ENCODE measurements around the gene SERPINB8. TPM values are rescaled to one million over a fixed set of nuclear protein-coding genes. Genes with fewer than 3 reads are reported as not detected.

Gene SERPINB8
- total RNA-seq, 2 experiments from 2014 or later: 1.5 to 2.5 TPM

- DNase-seq (ENCODE audit: low spot score): peak; percentile 35
- Histone ChIP-seq H3K9me3 (ENCODE audit: low read length) (no peaks in the 10 kb centered on the region), H3K27ac (ENCODE audit: low read depth, low read length, poor library complexity, severe bottlenecking) (no peak overlapping the region), H3K36me3 (ENCODE audit: insufficient read depth, low read length) (no peaks in the 10 kb centered on the region), H4K20me1 (ENCODE audit: insufficient read depth, low read length) (no peaks in the 10 kb centered on the region), H3K79me2 (ENCODE audit: insufficient read depth, low read depth, low read length) (no peaks in the 10 kb centered on the region), H3K4me1 (ENCODE audit: insufficient read depth, low read length, poor library complexity, severe bottlenecking) (no peaks in the 10 kb centered on the region), H3K4me3 (ENCODE audit: low read depth, low read length, poor library complexity, severe bottlenecking) (no peak overlapping the region), H2AFZ (ENCODE audit: low read length) (no peak overlapping the region), H3K4me2 (ENCODE audit: low read length) (no peak overlapping the region), H3K9me2 (ENCODE audit: insufficient read depth, low read length) (no peaks in the 10 kb centered on the region)
- BruUV-seq (replicated peaks): no TSS peak
- POLR2A ChIA-PET: no interaction called here
- TF ChIP-seq EZH2phosphoT487 (IDR thresholded peaks at IDR 0.05; ENCODE audit: borderline replicate concordance, low read depth, low read length) (no peak), CTCF (conservative IDR thresholded peaks at IDR 0.05; ENCODE audit: low read length) (peak; percentile 73)
- CTCF ChIA-PET (ENCODE audit: unreplicated experiment): no interaction called here
- intact Hi-C loops (cut with micrococcal nuclease; ENCODE audit: unreplicated experiment): no loop called here
These were observed 68.0 kb downstream of the SERPINB8 start for GRCh38 chr18:64037812-64038414.

Other genes with a start within 250 kb of the SERPINB8 start
- not detected in 2 replicates for gene SERPINB7, start 194.7 kb upstream of the SERPINB8 start, total RNA-seq (2014; rRNA removed; shearing (Covaris generic))
- not detected in 2 replicates for gene SERPINB7, start 194.7 kb upstream of the SERPINB8 start, total RNA-seq (2022)
- gene SERPINB2, start 82.4 kb upstream of the SERPINB8 start, total RNA-seq (2014; rRNA removed; shearing (Covaris generic)): not detected in 2 replicates
- not detected in 2 replicates for gene SERPINB2, start 82.4 kb upstream of the SERPINB8 start, total RNA-seq (2022)
- gene SERPINB10, start 62.1 kb upstream of the SERPINB8 start, total RNA-seq (2014; rRNA removed; shearing (Covaris generic)): not detected in 2 replicates
- gene SERPINB10, start 62.1 kb upstream of the SERPINB8 start, total RNA-seq (2022): not detected in 2 replicates
- gene HMSD, start 20.8 kb upstream of the SERPINB8 start, total RNA-seq (2014; rRNA removed; shearing (Covaris generic)): not detected in 2 replicates
- gene HMSD, start 20.8 kb upstream of the SERPINB8 start, total RNA-seq (2022): not detected in 2 replicates
- not detected in 2 replicates for gene LINC00305, start 179.0 kb downstream of the SERPINB8 start, total RNA-seq (2014; rRNA removed; shearing (Covaris generic))
- not detected in 2 replicates for gene LINC00305, start 179.0 kb downstream of the SERPINB8 start, total RNA-seq (2022)

Measured in OCI-LY7 (cell line).